T-helper 1 cell (primary cell): ENCODE measurements around the gene GJC2.
A peak's percentile ranks its signal among the peaks of the same experiment; 100 is the strongest.

Source experiments
- DNase-seq, 5 donors: peaks; one replicate each; pipeline ENCODE4 v3.0.0-alpha.2; 2012 to 2020

The GJC2 gene

GRCh38 chr1:228145463-228146416 lies 4.0 kb upstream of the GJC2 start:
- DNase-seq, result no peak

- DNase-seq, result no peak
These were observed 3.1 kb upstream of the GJC2 start for GRCh38 chr1:228146417-228147150.

GRCh38 chr1:228147151-228147693 lies 2.5 kb upstream of the GJC2 start:
- DNase-seq, result no peak

GRCh38 chr1:228147768-228148167 lies 2.0 kb upstream of the GJC2 start:
- no peak for DNase-seq

- no peak for DNase-seq
These were observed 1.4 kb upstream of the GJC2 start for GRCh38 chr1:228148196-228148861.

- DNase-seq, result no peak
These were observed 760 bp upstream of the GJC2 start for GRCh38 chr1:228148935-228149405.

- peak in 1 of 5 donors; percentile 10 for DNase-seq
These were observed 360 bp downstream of the GJC2 start for GRCh38 chr1:228150120-228150460.

- no peak for DNase-seq
These were observed 890 bp downstream of the GJC2 start for GRCh38 chr1:228150461-228151179.

GRCh38 chr1:228151180-228151925 lies 1.6 kb downstream of the GJC2 start:
- peak in 1 of 5 donors; percentile 15 for DNase-seq

- DNase-seq, result peak in 1 of 5 donors; percentile 5
These were observed 2.6 kb downstream of the GJC2 start for GRCh38 chr1:228152097-228152917.

- DNase-seq, result peak in 1 of 5 donors; percentile 5
These were observed 3.2 kb downstream of the GJC2 start for GRCh38 chr1:228152918-228153258.

- no peak for DNase-seq
These were observed 4.4 kb downstream of the GJC2 start for GRCh38 chr1:228154021-228154669.

GRCh38 chr1:228154670-228155571 lies 5.2 kb downstream of the GJC2 start:
- no peak for DNase-seq

GRCh38 chr1:228155596-228156514 lies 6.1 kb downstream of the GJC2 start:
- DNase-seq, result no peak

- no peak for DNase-seq
These were observed 6.8 kb downstream of the GJC2 start for GRCh38 chr1:228156515-228156881.

GRCh38 chr1:228156941-228157728 lies 7.4 kb downstream of the GJC2 start:
- DNase-seq, result no peak

- DNase-seq, result no peak
These were observed 8.0 kb downstream of the GJC2 start for GRCh38 chr1:228157729-228158126.
